T-helper 17 cell (primary cell): Measurements from ENCODE around the gene MICA. TPM values are rescaled to one million over a fixed set of nuclear protein-coding genes. Genes with fewer than 3 reads are reported as not detected.
"Not testable (repeated sequence)": the region's sequence is repeated elsewhere in the genome, so short reads cannot be mapped to it uniquely, and the experiment has no call there.

Experiments used
- ATAC-seq: fragments of 150-1000 bp; cut with Tn5 transposase; 2 replicates; pipeline ENCODE4 v1.10.0; 2021; ENCODE audit warnings: mild to moderate bottlenecking, moderate library complexity
- DNase-seq, 3 donors: peaks; one replicate each; pipeline versions ENCODE4 v3.0.0 to v3.0.0-alpha.2; 2020 to 2021
- H3K9me3 ChIP-seq: one replicate; pipeline ENCODE4 v1.7.0; 2013; ENCODE audit warnings: low read length, mild to moderate bottlenecking; ENCODE audit not compliant: control insufficient read depth, poor library complexity, severe bottlenecking
- H3K27ac Mint-ChIP-seq: one replicate; pipeline ENCODE4 v1.8.0; 2022; ENCODE audit warnings: mild to moderate bottlenecking, moderate library complexity, mixed read lengths
- H3K27me3 Mint-ChIP-seq: one replicate; pipeline ENCODE4 v1.8.0; 2022; ENCODE audit warnings: mixed read lengths
- H3K36me3 Mint-ChIP-seq: one replicate; pipeline ENCODE4 v1.8.0; 2022; ENCODE audit warnings: low read depth, mixed read lengths
- H3K4me1 Mint-ChIP-seq: one replicate; pipeline ENCODE4 v1.8.0; 2022; ENCODE audit warnings: mild to moderate bottlenecking, mixed read lengths
- H3K4me3 Mint-ChIP-seq: one replicate; pipeline ENCODE4 v1.8.0; 2022; ENCODE audit warnings: mild to moderate bottlenecking, moderate library complexity, mixed read lengths
- total RNA-seq, 4 donors: library from RNA in 2 of 4; stranded (reverse) in 2 of 4; gene quantifications; one replicate each; pipeline ENCODE4 v1.2.3 and lab custom pipeline; 2022 to 2026

Gene MICA
- total RNA-seq, 2 donors from 2014 or later = 11.2 to 11.5 TPM

DNA sequence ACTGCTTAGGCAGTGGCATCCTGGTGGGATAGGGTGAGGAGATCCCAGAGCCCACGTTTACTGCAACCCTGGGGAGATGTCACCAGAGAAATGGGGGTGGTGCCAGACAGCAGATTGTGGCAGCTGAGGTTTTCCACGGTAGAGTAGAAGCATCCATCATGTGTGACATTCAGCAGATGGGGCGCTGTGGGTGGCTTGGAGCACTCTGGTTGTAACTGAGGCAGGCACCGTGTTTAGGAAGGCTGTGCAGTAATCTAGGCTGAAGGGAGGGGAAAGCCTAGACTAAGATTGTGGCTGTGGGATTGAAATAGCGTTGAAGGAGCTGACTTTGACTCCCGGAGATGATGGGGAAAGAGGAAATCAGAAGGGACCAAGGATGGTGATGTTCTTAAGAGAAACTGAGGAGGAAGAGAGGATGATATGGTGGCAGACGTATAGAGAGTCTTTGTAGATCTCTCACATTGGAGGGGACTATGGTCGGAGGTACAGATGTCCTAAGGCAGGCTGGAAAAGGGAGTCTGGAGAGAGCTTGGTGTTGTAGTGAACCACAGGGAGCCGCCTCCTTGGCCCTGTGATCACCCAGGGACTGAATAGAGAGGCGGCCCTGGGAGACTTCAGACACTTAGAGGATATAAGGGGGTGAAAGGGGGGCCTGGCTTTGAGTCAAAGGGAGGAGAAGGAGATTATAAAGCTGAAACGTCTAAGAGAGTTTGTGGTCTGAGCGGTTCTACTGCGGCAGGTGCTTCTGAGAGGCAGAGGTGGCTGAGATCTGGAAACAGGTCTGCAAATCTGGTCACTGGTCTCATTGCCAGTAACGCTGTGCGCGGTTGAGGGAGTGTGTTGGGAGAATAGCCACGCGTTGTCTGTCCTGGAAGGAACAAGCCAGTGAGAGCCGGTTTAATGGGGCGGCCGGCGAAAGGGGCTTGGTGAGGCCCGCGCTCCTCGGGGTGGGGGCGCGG lies 792 bp upstream of the MICA start:
- no peaks in the 10 kb centered on the region for H3K9me3 ChIP-seq
- peak overlapping the region; percentile 91 for H3K4me3 Mint-ChIP-seq
- ATAC-seq (peak; percentile 53), DNase-seq (peak in 1 of 3 donors; percentile 17)
- peak overlapping the region; percentile 97 for H3K27ac Mint-ChIP-seq
- peaks cover 66% of the 10 kb centered on the region for H3K4me1 Mint-ChIP-seq
- H3K36me3 Mint-ChIP-seq = no peaks in the 10 kb centered on the region
- H3K27me3 Mint-ChIP-seq = no peaks in the 10 kb centered on the region

DNA sequence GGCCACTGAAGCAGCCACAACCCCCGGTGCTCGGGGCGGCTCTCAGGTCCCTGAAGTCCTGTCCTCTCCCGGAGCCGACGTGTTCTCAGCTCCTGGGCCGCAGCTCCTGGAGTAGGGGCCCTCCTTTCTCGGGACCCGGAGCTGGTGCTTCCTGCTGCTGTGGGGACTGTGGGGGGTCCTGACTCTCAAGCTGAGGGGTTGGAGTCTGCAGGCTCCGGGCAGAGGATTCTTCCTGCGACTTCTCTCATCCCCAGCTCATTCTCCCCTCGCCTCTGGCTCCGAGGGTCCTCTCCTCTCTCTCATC lies 618 bp downstream of the MICA start:
- not testable (repeated sequence) for H3K27me3 Mint-ChIP-seq, ATAC-seq, H3K36me3 Mint-ChIP-seq, DNase-seq, H3K9me3 ChIP-seq
- Mint-ChIP-seq H3K4me1 (peaks cover 70% of the 10 kb centered on the region), H3K4me3 (peak overlapping the region; percentile 91), H3K27ac (peak overlapping the region; percentile 97)

DNA sequence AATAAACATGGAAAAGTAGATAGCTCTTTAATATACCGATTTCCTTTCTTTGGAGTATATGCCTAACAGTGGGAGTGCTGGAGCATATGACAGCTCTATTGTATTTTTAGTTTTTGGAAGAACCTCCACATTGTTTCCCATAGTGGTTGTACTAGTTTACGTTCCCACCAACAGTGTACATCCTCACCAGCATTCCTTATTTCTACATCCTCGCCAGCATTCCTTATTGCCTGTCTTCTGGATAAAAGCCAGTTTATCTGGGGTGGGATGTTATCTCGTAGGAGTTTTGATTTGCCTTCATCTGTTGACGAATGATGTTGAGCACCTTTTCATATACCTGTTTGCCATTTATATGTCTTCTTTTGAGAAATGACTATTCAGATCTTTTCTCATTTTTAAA lies 2.6 kb downstream of the MICA start:
- Mint-ChIP-seq H3K27me3 (no peaks in the 10 kb centered on the region), H3K36me3 (peaks cover 4% of the 10 kb centered on the region), H3K4me1 (peaks cover 72% of the 10 kb centered on the region), H3K4me3 (no peak overlapping the region), H3K27ac (peak overlapping the region; percentile 97)
- ATAC-seq = no peak
- no peaks in the 10 kb centered on the region for H3K9me3 ChIP-seq
- no peak for DNase-seq

DNA sequence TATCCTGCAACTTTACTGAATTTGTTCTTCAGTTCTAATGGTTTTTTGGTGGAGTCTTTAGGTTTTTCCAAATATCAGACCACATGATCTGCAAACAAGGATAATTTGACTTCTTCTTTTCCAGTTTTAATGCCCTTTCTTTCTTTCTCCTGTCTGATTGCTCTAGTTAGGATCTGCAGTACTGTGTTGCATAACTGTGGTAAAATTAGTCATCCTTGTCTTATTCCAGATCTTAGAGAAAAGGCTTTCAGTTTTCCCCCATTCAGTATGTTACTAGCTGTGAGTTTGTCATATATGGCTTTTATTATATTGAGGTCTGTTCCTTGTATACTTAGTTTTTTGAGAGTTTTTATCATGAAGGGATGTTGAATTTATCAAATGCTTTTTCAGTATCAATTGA lies 4.3 kb downstream of the MICA start:
- Mint-ChIP-seq H3K27ac (peak overlapping the region; percentile 70), H3K4me3 (peak overlapping the region; percentile 19), H3K27me3 (no peaks in the 10 kb centered on the region), H3K36me3 (peaks cover 4% of the 10 kb centered on the region), H3K4me1 (peaks cover 55% of the 10 kb centered on the region)
- no peak for ATAC-seq
- H3K9me3 ChIP-seq = no peaks in the 10 kb centered on the region
- no peak for DNase-seq

DNA sequence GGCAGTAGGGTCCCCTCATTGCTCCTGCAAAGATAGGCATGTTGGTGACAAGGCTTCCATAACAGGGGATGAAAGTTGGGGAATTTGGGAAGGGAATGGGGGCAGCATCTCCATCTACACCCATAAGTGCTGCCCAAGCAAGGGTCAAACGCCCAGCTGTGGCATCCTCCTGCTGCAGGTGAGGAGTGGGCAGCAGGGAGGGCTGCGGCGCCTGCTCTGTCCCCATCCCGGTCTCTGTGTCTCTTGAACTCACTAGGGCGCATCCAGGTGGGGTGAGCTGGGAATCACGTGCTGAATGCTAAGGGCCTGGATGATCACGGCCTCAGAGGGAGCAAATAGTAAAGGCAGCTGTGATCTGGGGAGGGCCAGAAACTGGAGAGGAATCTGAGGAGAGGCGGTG lies 9.1 kb downstream of the MICA start:
- ATAC-seq (no peak), DNase-seq (no peak)
- Mint-ChIP-seq H3K27me3 (no peaks in the 10 kb centered on the region), H3K4me3 (no peak overlapping the region), H3K36me3 (peaks cover 4% of the 10 kb centered on the region), H3K4me1 (peaks cover 20% of the 10 kb centered on the region), H3K27ac (no peak overlapping the region)
- H3K9me3 ChIP-seq = no peaks in the 10 kb centered on the region

DNA sequence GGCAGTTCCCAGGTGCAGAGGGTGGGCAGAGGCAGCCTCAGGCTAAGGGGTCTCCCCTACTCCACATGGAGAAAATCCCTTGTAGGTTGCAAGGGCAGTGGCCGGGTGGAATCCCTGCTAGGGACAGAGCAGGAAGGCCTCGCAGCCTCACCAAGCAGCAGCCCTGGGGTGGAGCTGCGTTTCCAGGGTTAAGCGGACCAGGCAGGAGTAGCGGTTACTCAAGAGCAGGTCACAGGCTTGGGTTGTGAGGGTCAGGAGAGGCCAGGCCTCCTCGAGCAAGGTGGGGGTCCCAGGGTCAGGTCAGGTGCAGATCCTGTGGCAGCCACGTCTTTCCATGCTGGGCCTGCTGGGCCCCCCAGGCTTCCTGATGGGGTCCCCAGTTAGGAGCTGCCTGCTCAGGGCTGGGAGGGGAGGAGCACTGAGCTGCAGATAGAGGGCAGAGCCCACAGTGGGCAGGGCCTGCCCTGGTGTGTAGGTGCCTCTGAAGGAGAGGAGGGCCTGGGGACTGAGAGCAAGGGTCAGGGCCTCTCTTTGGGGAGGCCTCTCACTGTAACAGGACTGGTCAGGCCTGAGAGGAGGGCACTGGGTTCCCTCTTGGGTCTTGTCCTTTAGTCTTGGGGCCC lies 10.9 kb downstream of the MICA start:
- H3K4me1 Mint-ChIP-seq = peaks cover 12% of the 10 kb centered on the region
- ATAC-seq, H3K36me3 Mint-ChIP-seq: not testable (repeated sequence)

DNA sequence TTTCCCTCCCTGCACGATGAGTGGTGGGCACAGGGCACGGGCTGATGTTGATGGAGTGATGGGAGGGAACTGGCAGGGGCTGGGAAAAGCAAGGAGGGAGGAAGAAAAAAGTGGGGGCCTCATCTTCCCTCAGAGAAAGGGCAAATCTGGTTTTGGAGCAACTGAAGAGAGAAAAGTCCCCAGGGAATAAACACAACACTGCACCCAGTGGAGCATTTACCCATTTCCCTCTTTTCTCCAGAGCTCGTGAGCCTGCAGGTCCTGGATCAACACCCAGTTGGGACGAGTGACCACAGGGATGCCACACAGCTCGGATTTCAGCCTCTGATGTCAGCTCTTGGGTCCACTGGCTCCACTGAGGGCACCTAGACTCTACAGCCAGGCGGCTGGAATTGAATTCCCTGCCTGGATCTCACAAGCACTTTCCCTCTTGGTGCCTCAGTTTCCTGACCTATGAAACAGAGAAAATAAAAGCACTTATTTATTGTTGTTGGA lies 11.4 kb downstream of the MICA start:
- ATAC-seq (no peak), DNase-seq (no peak)
- no peaks in the 10 kb centered on the region for H3K27me3 Mint-ChIP-seq
- no peak overlapping the region for H3K27ac Mint-ChIP-seq
- peaks cover 4% of the 10 kb centered on the region for H3K36me3 Mint-ChIP-seq
- H3K4me1 Mint-ChIP-seq = peaks cover 12% of the 10 kb centered on the region
- no peak overlapping the region for H3K4me3 Mint-ChIP-seq
- H3K9me3 ChIP-seq = no peaks in the 10 kb centered on the region

More for the DNA sequence above, 10.9 kb downstream of the MICA start:
- H3K4me3 Mint-ChIP-seq, H3K27me3 Mint-ChIP-seq, DNase-seq, H3K9me3 ChIP-seq, H3K27ac Mint-ChIP-seq: not testable (repeated sequence)

DNA sequence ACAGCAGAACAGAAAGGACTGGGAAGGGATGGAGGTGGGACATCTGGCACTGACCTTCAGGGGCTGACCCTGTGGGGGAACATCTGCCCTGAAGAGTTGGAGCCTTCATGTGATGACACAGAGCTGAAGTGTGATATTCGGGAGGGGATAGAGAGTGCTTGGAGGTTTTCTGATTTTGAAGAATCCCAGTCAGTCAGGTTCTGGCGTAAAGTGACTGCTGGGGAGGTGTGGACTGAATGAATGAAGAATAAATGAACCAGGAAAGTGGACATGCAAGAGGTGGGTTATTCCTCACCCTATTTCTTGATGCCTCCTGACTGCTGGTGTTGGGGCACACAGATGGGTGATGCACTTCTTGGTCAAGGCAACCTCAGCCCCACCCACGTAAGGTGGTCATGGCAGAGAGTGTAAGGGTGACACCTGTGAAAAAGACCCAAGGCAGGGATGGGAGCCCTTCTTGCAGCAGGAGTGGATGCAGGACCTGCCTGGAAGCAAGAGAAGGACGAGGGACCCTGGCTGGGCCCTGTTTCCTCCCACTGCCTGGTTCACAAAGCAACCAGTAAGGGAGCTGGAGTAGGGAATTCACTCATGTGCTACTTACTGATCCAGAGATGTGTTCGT lies 13.1 kb downstream of the MICA start:
- Mint-ChIP-seq H3K27ac (no peak overlapping the region), H3K4me1 (peaks cover 5% of the 10 kb centered on the region), H3K4me3 (no peak overlapping the region), H3K27me3 (no peaks in the 10 kb centered on the region), H3K36me3 (no peaks in the 10 kb centered on the region)
- no peaks in the 10 kb centered on the region for H3K9me3 ChIP-seq
- DNase-seq (no peak), ATAC-seq (no peak)

DNA sequence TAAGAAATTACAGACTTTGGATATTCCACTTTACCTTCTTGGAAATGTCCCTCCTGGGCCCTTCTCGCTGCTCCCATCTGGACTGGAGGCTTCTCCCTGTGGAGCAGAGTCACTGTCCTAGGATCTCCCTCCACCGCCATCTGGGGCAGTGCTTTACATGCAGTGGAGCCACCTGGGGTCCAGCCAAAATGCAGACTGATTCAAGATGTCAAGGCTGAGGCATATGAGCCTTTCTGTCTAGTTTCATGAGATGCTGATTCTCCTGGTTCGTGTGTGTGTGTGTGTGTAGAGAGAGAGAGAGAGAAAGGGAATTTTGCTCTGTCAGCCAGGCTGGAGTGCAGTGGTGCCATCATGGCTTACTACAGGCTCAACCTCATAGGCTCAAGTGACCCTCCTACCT lies 14.9 kb downstream of the MICA start:
- Mint-ChIP-seq H3K27ac (peak overlapping the region; percentile 34), H3K4me3 (no peak overlapping the region), H3K27me3 (no peaks in the 10 kb centered on the region), H3K4me1 (peaks cover 14% of the 10 kb centered on the region), H3K36me3 (no peaks in the 10 kb centered on the region)
- DNase-seq = no peak
- ATAC-seq = no peak
- no peaks in the 10 kb centered on the region for H3K9me3 ChIP-seq

DNA sequence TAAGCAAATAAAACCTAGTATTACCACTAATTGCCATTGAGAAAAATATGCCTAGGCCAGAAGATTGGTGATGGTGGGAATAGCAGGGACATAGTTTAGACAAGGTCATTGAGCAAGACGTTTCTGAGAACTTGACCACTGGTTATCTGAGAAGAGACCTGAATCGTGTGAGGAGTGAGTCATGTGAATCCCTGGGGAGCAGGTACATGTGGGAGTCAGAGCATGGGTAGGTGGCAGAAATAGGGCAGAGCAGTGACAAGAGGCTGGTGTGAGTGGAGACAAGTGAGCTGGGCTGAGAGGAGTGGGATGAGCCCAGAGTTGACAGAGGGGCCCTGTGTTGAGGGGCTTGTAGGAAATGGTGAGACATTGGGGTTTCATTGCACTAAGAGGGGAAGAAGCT lies 16.4 kb downstream of the MICA start:
- no peaks in the 10 kb centered on the region for H3K9me3 ChIP-seq
- Mint-ChIP-seq H3K4me3 (no peak overlapping the region), H3K27ac (no peak overlapping the region), H3K36me3 (no peaks in the 10 kb centered on the region), H3K4me1 (peaks cover 14% of the 10 kb centered on the region), H3K27me3 (no peaks in the 10 kb centered on the region)
- ATAC-seq (no peak), DNase-seq (no peak)

DNA sequence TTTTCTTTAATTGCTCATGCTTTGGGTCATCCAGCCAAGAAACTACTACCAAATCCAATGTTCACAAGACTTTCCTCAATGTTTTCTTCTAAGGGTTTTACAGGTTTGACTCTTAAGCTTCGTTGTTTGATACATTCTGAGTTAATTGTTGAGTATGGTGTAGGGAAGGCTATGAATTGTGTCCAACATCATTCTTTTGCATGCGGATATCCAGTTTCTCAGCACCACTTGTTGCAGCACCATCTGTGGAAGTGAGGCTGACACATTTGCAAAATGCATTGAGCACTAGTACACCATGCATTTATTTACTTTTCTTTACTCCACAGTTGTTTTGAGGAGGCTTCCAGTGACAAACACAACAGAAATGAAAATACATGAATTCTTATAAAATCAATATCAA lies 17.2 kb downstream of the MICA start:
- H3K9me3 ChIP-seq = no peaks in the 10 kb centered on the region
- H3K36me3 Mint-ChIP-seq = no peaks in the 10 kb centered on the region
- no peak overlapping the region for H3K4me3 Mint-ChIP-seq
- peaks cover 14% of the 10 kb centered on the region for H3K4me1 Mint-ChIP-seq
- ATAC-seq (no peak), DNase-seq (no peak)
- H3K27me3 Mint-ChIP-seq = no peaks in the 10 kb centered on the region
- H3K27ac Mint-ChIP-seq = no peak overlapping the region

DNA sequence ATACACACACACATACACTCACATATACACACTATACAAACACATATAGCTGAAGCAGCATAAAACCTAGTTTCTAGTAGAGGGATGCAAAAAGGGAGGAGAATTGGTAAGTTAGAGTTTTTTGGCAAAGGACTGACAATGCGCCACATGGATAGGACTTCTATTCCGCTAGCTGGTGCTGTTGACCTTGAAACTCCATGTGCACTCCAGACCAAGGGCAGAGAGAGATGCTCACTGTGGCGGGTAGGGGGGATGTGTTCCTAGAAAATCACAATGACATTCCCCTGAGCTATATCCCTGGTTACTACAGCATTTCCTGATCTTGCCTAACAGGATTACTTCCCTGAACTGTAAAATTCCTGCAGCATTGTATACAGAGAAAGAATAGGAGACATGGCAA lies 19.2 kb downstream of the MICA start:
- Mint-ChIP-seq H3K27me3 (no peaks in the 10 kb centered on the region), H3K36me3 (no peaks in the 10 kb centered on the region), H3K4me3 (no peak overlapping the region), H3K4me1 (peaks cover 14% of the 10 kb centered on the region), H3K27ac (no peak overlapping the region)
- no peaks in the 10 kb centered on the region for H3K9me3 ChIP-seq
- ATAC-seq (no peak), DNase-seq (no peak)

DNA sequence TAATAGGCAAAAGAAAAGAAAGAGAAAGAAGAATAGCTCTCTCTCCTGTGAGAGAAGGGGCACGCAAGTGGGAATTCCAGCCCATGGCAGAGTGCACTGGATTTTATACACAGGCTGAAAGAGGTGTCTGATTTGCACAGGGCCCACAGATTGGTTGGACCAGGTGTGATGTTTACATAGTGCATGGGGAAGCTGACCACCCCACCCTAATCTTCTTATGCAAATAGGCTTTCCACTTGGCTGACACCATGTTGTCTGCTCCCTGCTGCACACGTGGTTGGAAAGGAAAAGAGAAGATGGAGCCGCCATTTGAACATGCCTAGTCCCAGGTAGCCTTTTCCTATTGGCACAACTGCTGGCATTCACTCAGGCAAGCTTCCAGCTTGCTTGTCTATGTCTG lies 20.2 kb downstream of the MICA start:
- no peaks in the 10 kb centered on the region for H3K36me3 Mint-ChIP-seq

More for the DNA sequence above, 20.2 kb downstream of the MICA start:
- Mint-ChIP-seq H3K27me3 (no peaks in the 10 kb centered on the region), H3K4me3 (no peak overlapping the region), H3K27ac (no peak overlapping the region), H3K4me1 (peaks cover 12% of the 10 kb centered on the region)
- no peak for ATAC-seq
- H3K9me3 ChIP-seq = no peaks in the 10 kb centered on the region
- no peak for DNase-seq
